ENCODE measurements around the gene CALD1. TPM values are rescaled to one million over a fixed set of nuclear protein-coding genes. Genes with fewer than 3 reads are reported as not detected.

CALD1 gene
- total and polyA plus RNA-seq, 2 donors: 616 to 1,279 TPM

DNA sequence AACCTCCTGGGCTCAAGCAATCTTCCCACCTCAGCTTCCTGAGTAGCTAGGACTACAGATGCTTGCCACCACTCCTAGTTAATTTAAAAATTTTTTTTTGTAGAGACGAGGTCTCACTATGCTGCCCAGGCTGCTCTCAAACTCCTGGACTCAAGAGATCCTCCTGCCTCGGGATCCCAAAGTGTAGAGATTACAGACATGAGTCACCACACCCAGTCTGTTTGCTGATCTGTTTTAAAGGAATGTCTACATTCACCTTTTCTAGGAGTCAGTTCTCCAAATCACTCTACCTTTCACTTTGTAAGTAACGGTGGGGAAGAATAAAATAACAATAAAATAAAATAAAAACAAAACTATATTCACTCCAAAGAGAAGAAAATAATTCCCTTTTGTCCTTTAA is 120.3 kb downstream of the CALD1 start:
- no peaks in the 10 kb centered on the region for H3K4me1 ChIP-seq (ENCODE audit: insufficient read depth)
- no peak overlapping the region for H3K27ac ChIP-seq (ENCODE audit: low read depth)
- H3K36me3 ChIP-seq (ENCODE audit: insufficient read depth): peaks cover 1% of the 10 kb centered on the region
- DNase-seq (ENCODE audit: extremely low spot score): no peak
- no peak overlapping the region for H3K4me3 ChIP-seq (ENCODE audit: low read depth, low read length)
- WGBS: 49% methylated on average over 3 of the region's 3 CpGs

DNA sequence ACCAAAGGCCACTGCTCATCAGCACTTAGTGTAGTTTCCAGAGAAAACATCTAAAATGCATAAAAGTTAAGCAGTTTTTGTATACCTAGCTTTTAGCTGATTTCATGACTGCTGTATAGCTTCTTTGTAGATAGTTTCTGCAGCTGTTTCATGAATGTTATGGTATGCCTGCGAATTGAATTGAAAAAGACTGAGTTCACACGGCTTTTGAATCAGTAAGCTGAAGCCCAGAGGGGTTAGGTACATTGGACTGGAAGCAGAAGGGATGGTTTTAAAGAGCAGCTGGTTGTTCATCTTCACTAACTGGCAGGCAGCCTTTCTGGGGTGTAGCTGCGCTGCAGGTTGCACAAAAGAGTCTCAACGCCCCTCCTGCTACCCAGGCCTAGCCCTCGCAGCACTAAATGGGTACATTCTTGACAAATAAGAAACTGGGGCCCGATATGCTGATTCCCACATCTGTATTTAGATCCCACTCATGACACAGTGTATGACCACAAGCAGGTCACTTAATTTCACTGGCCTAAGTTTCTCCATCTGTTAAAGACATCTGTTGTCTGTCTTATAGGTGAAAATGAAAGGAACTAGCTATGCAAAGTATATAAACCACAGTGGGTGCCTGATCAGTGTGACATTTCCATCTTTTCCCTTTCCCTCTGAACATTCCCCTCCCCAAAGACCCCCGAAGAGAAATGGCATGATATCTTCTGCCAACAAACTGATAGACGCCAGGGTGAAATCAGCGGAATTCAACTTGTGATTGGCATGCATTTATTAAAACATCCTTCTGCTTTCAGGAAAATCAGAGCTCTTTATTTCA is 120.9 kb downstream of the CALD1 start:
- 85% methylated on average over 9 of the region's 9 CpGs for WGBS
- Histone ChIP-seq H3K27ac (ENCODE audit: low read depth) (no peak overlapping the region), H3K36me3 (ENCODE audit: insufficient read depth) (peaks cover 1% of the 10 kb centered on the region), H3K4me3 (ENCODE audit: low read depth, low read length) (no peak overlapping the region), H3K4me1 (ENCODE audit: insufficient read depth) (no peaks in the 10 kb centered on the region)
- no peak for DNase-seq (ENCODE audit: extremely low spot score)

DNA sequence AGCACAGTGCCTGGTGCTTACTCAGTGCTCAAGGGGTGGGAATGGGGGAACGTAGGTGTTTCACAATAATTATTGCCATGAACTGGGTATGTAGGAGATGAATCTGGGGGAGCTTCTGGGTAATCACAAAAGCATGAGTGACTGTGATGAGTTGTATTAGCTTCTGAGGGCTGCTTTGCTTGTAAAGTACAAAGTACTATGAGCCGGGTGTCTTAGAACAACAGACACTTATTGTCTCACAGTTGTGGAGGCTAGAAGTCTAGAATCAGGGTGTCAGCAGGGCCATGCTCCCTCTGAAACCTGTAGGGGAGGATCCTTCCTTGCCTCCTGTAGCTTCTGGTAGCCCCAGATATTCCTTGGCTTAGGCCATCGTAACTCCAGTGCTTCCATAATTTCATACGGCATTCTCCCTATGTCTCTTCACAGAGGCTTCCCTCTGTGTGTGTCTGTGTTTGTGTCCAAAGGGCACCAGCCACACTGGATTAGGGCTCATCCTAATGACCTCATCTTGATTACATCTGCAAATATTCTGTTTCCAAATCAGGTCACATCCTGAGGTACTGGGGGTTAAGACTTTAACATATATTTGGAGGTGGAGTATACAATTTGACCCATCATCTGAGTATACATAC is 122.1 kb downstream of the CALD1 start:
- H3K36me3 ChIP-seq (ENCODE audit: insufficient read depth): no peaks in the 10 kb centered on the region
- WGBS: 75% methylated on average over 4 of the region's 4 CpGs
- H3K4me1 ChIP-seq (ENCODE audit: insufficient read depth): no peaks in the 10 kb centered on the region
- H3K27ac ChIP-seq (ENCODE audit: low read depth): no peak overlapping the region
- DNase-seq (ENCODE audit: extremely low spot score): no peak
- no peak overlapping the region for H3K4me3 ChIP-seq (ENCODE audit: low read depth, low read length)

DNA sequence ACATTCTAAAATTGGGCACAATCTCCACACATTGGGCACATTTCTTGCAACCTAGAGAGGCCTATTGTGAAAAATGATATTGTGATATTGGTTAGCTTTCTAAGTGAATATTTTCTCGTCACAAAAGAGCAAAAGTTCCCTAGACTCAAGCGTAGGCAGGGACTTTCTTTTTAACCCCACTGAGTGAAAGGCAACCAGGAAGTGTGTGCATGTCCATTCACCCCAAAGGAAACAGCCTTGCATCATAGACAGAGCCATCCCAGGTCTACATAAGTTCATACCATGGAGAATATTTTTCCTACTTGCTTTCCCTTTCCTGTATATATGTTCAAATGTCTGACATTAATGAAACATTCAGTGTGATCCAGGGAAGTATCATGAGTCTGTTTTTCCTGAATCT is 122.6 kb downstream of the CALD1 start:
- no peak overlapping the region for H3K27ac ChIP-seq (ENCODE audit: low read depth)
- H3K4me3 ChIP-seq (ENCODE audit: low read depth, low read length): no peak overlapping the region
- no peaks in the 10 kb centered on the region for H3K36me3 ChIP-seq (ENCODE audit: insufficient read depth)
- no peak for DNase-seq (ENCODE audit: extremely low spot score)
- H3K4me1 ChIP-seq (ENCODE audit: insufficient read depth): no peaks in the 10 kb centered on the region
- WGBS: 81% methylated on average over 2 of the region's 2 CpGs

DNA sequence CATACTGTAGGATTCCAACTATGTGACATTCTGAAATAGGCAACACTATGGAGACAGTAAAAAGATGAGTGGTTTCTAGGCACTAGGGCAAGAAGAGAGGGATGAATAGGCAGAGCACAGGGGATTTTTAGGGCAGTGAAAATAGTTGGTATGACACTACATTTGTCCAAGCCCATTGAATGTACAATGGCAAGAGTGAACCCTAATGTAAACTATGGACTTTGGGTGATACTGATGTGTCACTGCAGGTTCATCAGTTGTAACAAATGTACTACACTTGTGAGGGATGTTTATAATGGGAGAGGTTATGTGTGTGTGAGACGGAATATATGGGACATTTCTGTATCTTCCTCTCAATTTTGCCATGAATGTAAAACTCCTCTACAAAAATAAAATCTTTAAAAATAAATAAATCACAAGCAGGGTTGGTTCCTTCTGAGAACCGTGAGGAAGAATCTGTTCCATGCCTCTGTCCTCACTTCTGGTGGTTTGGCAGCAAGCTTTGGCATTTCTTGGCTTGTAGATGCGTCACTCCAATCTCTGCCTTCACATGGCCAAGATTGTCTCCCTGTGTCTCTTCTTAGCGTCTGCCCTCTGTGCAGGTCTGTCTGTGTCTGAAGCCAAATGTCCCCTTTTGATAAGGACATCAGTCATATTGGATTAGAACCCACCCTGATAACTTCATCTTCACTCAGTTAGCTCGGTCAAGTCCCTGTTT is 123.8 kb downstream of the CALD1 start:
- Histone ChIP-seq H3K27ac (ENCODE audit: low read depth) (no peak overlapping the region), H3K4me1 (ENCODE audit: insufficient read depth) (no peaks in the 10 kb centered on the region), H3K36me3 (ENCODE audit: insufficient read depth) (no peaks in the 10 kb centered on the region), H3K4me3 (ENCODE audit: low read depth, low read length) (no peak overlapping the region)
- WGBS: 60% methylated on average over 5 of the region's 5 CpGs
- no peak for DNase-seq (ENCODE audit: extremely low spot score)

DNA sequence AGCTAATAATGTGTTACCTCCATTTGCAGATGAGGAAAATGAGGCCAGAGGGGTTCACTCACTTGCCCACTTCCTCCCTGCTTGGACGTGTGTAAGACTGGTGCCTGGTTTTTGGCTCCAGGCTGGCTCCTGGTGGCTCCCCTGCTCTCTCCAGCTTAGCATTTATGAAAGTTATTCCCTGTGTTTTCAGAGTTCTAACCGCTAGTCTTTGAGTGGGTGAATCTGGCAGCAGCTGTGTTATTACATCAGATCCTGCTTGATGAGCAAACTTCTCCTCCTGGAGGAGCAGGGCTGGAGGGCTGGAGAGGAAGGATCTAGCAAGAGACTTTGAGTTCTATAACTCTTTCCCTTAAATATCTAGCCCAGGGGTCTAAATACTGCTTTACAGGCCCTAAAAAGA is 125.9 kb downstream of the CALD1 start:
- no peaks in the 10 kb centered on the region for H3K4me1 ChIP-seq (ENCODE audit: insufficient read depth)
- WGBS: 17% methylated on average over 2 of the region's 2 CpGs
- no peak for DNase-seq (ENCODE audit: extremely low spot score)

DNA sequence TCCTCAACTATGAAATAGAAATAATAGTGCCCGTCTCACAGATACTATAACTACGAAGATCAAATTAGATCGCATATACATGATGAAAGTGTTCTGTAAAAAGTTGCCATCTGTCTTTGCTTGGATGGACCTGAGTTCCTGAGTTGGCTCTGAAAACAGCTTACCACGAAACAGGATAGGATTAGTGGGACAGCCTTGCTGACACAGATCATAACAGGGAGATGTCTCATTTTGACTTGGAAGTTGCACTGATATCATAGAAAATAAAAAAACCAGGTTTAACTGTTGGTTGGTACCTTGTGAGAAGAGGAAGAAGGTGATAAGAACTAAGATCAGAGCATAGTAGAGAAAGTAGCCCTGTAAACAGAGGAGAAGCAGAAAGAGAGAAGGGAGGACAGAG is 127.6 kb downstream of the CALD1 start:
- H3K4me3 ChIP-seq (ENCODE audit: low read depth, low read length): no peak overlapping the region
- H3K36me3 ChIP-seq (ENCODE audit: insufficient read depth): no peaks in the 10 kb centered on the region
- DNase-seq (ENCODE audit: extremely low spot score): no peak
- H3K4me1 ChIP-seq (ENCODE audit: insufficient read depth): no peaks in the 10 kb centered on the region
- WGBS: 70% methylated on average over 4 of the region's 4 CpGs
- no peak overlapping the region for H3K27ac ChIP-seq (ENCODE audit: low read depth)

More for the DNA sequence above, 125.9 kb downstream of the CALD1 start:
- H3K36me3 ChIP-seq (ENCODE audit: insufficient read depth): no peaks in the 10 kb centered on the region
- no peak overlapping the region for H3K4me3 ChIP-seq (ENCODE audit: low read depth, low read length)
- peak overlapping the region; percentile 54 for H3K27ac ChIP-seq (ENCODE audit: low read depth)

DNA sequence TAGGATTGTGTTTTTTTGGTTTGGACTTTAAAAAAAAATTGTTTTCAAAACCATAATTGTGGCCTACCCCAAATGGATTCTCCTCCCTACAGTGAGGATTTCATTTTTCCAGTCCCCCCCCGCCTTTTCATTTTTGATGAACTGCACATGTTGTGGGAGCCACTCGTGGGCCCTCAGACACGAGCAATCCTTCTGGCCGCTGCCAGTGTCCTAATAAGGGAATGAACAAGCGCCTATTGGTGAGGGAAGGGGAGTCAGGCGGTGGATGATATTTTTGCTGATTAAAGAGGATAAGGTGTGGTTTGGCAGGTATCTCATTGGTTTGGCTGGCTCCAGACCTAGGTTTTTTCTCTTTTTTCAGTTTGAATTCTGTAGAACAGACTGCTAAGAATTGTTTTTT is 128.2 kb downstream of the CALD1 start:
- peak overlapping the region; percentile 32 for H3K27ac ChIP-seq (ENCODE audit: low read depth)
- no peak for DNase-seq (ENCODE audit: extremely low spot score)
- no peaks in the 10 kb centered on the region for H3K36me3 ChIP-seq (ENCODE audit: insufficient read depth)
- no peak overlapping the region for H3K4me3 ChIP-seq (ENCODE audit: low read depth, low read length)
- 39% methylated on average over 6 of the region's 6 CpGs for WGBS
- H3K4me1 ChIP-seq (ENCODE audit: insufficient read depth): no peaks in the 10 kb centered on the region

DNA sequence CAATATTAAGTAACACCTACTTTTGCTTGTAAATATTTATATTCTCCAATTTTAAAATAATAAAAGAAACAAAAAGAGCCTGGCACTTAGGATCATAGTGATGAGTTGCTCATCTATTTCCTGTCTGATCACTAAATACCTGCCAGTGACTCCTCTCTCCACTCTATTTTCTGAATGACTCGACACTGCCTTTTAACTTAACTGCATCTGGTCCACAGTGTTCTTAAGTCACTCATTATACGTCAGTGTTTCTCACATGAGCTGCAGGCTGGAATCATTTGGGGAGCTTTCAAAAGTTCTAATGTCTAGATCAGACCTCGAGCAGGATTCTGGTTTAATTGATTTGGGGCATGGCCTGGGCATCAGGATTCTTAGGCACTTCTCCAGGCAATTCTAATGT is 128.9 kb downstream of the CALD1 start:
- H3K4me1 ChIP-seq (ENCODE audit: insufficient read depth): no peaks in the 10 kb centered on the region
- 41% methylated on average over 3 of the region's 3 CpGs for WGBS

DNA sequence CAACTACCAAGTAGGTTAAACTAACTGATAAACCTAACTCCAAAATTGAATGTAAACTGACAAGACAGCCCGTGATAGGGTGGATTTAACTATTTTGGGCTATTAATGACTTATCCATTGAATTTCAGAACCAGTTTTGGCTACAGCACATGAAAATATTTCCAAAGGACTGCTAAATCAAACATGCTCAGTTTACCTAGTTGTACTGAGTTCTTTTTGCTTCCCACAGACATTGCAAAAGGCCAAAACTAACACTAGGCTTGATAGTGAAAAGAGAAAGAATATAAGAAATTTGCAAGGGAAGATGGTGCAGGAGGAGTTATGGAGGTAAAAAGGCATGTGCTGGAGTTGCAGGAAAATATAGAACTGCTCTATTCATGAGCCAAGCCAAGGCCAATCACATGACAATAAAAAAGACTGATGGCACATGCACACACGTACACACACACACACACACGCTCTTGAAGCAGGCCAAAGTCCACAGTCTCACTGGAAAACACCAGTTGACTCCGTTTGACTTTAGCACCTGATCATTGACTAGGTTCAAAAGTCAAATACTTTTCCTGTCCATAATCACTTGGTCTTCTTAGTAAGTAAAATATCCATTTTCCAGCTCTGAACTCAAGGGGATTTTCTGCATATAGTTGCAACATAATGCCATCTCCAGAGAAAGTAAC is 130.9 kb downstream of the CALD1 start:
- Histone ChIP-seq H3K27ac (ENCODE audit: low read depth) (no peak overlapping the region), H3K36me3 (ENCODE audit: insufficient read depth) (no peaks in the 10 kb centered on the region), H3K4me3 (ENCODE audit: low read depth, low read length) (no peak overlapping the region), H3K4me1 (ENCODE audit: insufficient read depth) (no peaks in the 10 kb centered on the region)
- no peak for DNase-seq (ENCODE audit: extremely low spot score)
- WGBS: 72% methylated on average over 4 of the region's 4 CpGs

More for the DNA sequence above, 128.9 kb downstream of the CALD1 start:
- no peak overlapping the region for H3K4me3 ChIP-seq (ENCODE audit: low read depth, low read length)
- no peak for DNase-seq (ENCODE audit: extremely low spot score)
- no peak overlapping the region for H3K27ac ChIP-seq (ENCODE audit: low read depth)
- H3K36me3 ChIP-seq (ENCODE audit: insufficient read depth): no peaks in the 10 kb centered on the region

DNA sequence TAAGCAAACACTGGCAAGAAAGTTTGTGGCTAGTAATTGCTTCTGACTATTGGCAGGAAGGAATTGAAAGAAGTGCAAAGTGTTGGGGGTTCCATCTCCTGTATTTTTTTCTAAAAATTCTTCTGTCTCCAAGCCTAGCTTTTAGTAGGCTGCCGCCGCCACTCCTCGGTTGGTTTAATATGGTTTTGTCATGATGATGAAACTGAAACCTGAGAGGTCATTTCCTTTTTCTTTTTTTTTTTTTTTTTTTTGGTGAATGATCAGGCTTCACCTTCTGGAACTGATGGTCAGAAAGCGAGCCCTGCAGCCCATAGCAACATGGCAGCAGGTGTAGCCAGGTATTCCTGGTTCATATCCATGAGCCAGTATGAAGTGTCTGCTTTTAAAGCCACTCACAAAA is 131.5 kb downstream of the CALD1 start:
- DNase-seq (ENCODE audit: extremely low spot score): no peak
- WGBS: 85% methylated on average over 4 of the region's 4 CpGs
- Histone ChIP-seq H3K27ac (ENCODE audit: low read depth) (no peak overlapping the region), H3K4me3 (ENCODE audit: low read depth, low read length) (no peak overlapping the region), H3K36me3 (ENCODE audit: insufficient read depth) (no peaks in the 10 kb centered on the region), H3K4me1 (ENCODE audit: insufficient read depth) (no peaks in the 10 kb centered on the region)

DNA sequence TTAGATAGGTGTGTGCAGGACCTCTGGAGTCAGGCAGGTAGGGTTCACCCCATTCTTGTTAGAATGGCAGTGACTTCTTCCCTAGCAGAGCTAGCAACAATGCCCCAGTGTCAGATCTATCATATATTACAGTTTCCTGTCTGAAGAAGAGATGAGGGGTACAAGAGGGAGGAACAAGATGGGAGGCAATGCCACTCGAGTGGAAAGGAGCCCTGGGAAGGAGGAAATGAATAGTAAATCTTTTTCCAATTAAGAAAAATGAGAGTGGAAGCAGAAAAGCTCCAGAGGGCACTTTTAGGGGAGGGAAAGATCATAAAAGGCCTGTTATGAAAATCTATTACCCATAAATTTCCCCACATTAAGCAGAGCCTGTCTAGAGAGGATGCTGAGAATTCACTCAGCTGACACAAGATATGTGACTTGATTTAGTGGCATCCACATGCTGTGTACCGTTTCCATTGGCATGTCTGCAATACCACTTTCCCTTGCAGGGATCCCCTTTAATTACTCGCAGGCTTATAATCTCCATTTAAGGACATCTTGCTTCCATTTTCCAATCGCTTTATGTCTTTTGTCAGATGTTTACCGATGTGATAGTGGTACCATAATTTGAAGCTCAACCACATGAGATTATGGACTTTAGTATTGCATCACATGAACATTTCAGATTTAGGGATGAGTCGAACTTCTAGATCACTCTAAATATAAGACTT is 136.9 kb downstream of the CALD1 start:
- H3K27ac ChIP-seq (ENCODE audit: low read depth): no peak overlapping the region
- H3K4me1 ChIP-seq (ENCODE audit: insufficient read depth): no peaks in the 10 kb centered on the region
- no peak for DNase-seq (ENCODE audit: extremely low spot score)
- 56% methylated on average over 6 of the region's 6 CpGs for WGBS
- no peaks in the 10 kb centered on the region for H3K36me3 ChIP-seq (ENCODE audit: insufficient read depth)
- H3K4me3 ChIP-seq (ENCODE audit: low read depth, low read length): no peak overlapping the region

DNA sequence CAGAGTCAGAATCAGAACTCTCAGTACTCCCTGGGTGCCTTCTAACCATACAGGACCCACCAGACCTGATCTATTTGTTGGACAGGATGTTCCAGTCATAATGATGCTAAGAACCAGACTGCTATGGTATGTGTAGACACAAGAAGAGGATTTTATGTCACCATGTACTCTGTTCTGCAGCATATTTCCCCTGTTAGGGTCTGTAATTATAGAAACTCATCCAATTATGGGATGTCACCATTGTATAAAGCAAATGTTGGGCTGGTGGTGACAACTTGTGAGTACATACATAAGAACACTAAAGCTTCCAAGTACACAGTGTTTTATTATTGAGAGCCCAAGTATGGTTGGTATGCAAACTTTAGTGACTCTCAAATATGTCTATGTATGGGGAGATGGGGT is 139.8 kb downstream of the CALD1 start:
- no peak for DNase-seq (ENCODE audit: extremely low spot score)
- Histone ChIP-seq H3K36me3 (ENCODE audit: insufficient read depth) (no peaks in the 10 kb centered on the region), H3K27ac (ENCODE audit: low read depth) (no peak overlapping the region), H3K4me3 (ENCODE audit: low read depth, low read length) (no peak overlapping the region), H3K4me1 (ENCODE audit: insufficient read depth) (no peaks in the 10 kb centered on the region)

All from urinary bladder (tissue), 4 donors.